Prostate gland (tissue), 2 donors: ENCODE measurements around the gene BBS9. TPM values are rescaled to one million over a fixed set of nuclear protein-coding genes. Genes with fewer than 3 reads are reported as not detected.

Experiments
- DNase-seq: peaks from one replicate; pipeline ENCODE4 v3.0.0-alpha.2; 2019; ENCODE audit warnings: low spot score
- H3K27ac ChIP-seq, 2 donors: fragments of 200-600 bp; sonication (generic); 2 replicates each; pipeline ENCODE4 v1.5.1; 2017 to 2019
- H3K27me3 ChIP-seq: fragments of 200-600 bp; sonication (generic); replicated peaks from 2 replicates; pipeline ENCODE4 v1.5.1; 2019; ENCODE audit not compliant: insufficient read depth
- H3K36me3 ChIP-seq, 2 donors: fragments of 200-600 bp; sonication (generic); 1 replicate in 1 of 2; 2 replicates in 1 of 2; pipeline versions ENCODE4 v1.5.1 to v1.8.1; 2017 to 2019
- H3K4me1 ChIP-seq: fragments of 200-600 bp; sonication (generic); replicated peaks from 2 replicates; pipeline ENCODE4 v1.5.1; 2019
- H3K4me3 ChIP-seq, 2 donors: fragments of 200-600 bp; sonication (generic); 2 replicates each; pipeline ENCODE4 v1.5.1; 2017 to 2019
- H3K9me3 ChIP-seq: fragments of 200-600 bp; sonication (generic); 2 replicates; pipeline ENCODE4 v1.5.1; 2017
- POLR2A ChIP-seq: fragments of 450-650 bp; IDR thresholded peaks from one replicate; pipeline ENCODE4 v1.6.1; 2016; ENCODE audit warnings: antibody characterized with exemption, mild to moderate bottlenecking
- POLR2AphosphoS5 ChIP-seq: sonication (generic); formaldehyde crosslinking; IDR thresholded peaks from one replicate; pipeline ENCODE4 v1.6.1; 2017; ENCODE audit warnings: antibody characterized with exemption
- WGBS: methylation state at CpG from one replicate; pipeline ENCODE4 v1.1.5; 2018; 5-methylcytosine and 5-hydroxymethylcytosine counted together
- intact Hi-C: fragments of 100-400 bp; cut with DNase I; formaldehyde crosslinking; loops from one replicate; pipeline ENCODE4 v1.14.2; 2022
- total RNA-seq, 2 donors: library from RNA; depleted of rRNA; stranded (reverse); fragments of >200 nt; gene quantifications; one replicate each; pipeline ENCODE4 v1.1.0, GENCODE V29; 2016
- TF ChIP-seq, protein P1 (sequence below), 4 experiments: fragments of 200-600 bp in 2 of 4; fragments of 450-650 bp in 2 of 4; sonication (generic) in 2 of 4; IDR thresholded peaks; 1 replicate in 3 of 4; 2 replicates in 1 of 4; pipeline ENCODE4 v1.5.1; 2016 to 2019; ENCODE audit warnings: antibody characterized with exemption in 4 of 4, mild to moderate bottlenecking in 2 of 4, moderate library complexity in 2 of 4

Gene BBS9
- total RNA-seq, 2 donors from 2014 or later: 19.6 to 36.8 TPM

DNA sequence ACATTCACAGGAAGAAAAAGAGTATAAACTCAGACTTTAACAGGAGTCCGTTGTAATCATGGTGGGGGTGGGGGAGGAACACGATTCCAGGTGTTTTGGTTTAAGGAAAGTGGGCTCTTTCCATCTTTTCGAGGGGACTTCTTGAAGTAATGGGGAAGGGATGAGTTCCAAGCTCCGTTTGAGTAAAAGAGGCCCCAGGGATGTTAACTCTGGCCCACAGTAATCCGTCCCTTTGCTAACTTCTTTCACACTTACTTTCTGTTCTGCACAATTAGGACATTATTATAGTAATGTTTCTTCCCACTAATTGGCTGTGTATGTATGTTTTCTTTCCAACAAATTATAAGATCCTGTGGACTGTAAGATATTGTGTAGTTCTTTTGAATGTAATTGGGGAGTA, 374.4 kb downstream of the BBS9 start:
- no peaks in the 10 kb centered on the region for H3K9me3 ChIP-seq
- no peak for DNase-seq
- no peaks in the 10 kb centered on the region for H3K4me1 ChIP-seq
- no peaks in the 10 kb centered on the region for H3K36me3 ChIP-seq
- no peaks in the 10 kb centered on the region for H3K27me3 ChIP-seq
- WGBS: 44% methylated on average over 5 of the region's 5 CpGs
- intact Hi-C loops: no loop called here
- H3K27ac ChIP-seq: no peak overlapping the region
- no peak overlapping the region for H3K4me3 ChIP-seq
- TF ChIP-seq POLR2AphosphoS5 (no peak), POLR2A (no peak)
- TF ChIP-seq, protein P1, sequence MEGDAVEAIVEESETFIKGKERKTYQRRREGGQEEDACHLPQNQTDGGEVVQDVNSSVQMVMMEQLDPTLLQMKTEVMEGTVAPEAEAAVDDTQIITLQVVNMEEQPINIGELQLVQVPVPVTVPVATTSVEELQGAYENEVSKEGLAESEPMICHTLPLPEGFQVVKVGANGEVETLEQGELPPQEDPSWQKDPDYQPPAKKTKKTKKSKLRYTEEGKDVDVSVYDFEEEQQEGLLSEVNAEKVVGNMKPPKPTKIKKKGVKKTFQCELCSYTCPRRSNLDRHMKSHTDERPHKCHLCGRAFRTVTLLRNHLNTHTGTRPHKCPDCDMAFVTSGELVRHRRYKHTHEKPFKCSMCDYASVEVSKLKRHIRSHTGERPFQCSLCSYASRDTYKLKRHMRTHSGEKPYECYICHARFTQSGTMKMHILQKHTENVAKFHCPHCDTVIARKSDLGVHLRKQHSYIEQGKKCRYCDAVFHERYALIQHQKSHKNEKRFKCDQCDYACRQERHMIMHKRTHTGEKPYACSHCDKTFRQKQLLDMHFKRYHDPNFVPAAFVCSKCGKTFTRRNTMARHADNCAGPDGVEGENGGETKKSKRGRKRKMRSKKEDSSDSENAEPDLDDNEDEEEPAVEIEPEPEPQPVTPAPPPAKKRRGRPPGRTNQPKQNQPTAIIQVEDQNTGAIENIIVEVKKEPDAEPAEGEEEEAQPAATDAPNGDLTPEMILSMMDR (IDR thresholded peaks at IDR 0.05): no peak

DNA sequence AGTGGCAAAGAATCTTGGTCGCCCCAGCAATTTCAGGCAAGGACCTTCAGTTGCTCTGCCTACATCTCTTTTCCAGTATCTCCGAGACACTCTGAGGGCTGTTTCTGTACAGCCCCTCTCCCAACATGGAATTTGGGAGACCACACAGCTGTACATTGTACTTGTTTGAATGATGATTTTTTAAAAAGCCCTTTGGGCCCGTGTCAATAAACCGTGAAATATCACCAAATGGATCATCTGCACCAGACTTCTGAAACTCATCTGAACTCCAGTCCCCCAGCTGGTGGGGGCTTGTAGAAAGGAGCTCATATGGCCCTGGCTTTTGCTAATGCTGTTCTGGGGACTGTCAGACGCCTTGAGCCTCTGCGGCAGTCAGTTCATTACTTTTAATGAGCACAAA, 374.9 kb downstream of the BBS9 start:
- 95% methylated on average over 6 of the region's 6 CpGs for WGBS

DNA sequence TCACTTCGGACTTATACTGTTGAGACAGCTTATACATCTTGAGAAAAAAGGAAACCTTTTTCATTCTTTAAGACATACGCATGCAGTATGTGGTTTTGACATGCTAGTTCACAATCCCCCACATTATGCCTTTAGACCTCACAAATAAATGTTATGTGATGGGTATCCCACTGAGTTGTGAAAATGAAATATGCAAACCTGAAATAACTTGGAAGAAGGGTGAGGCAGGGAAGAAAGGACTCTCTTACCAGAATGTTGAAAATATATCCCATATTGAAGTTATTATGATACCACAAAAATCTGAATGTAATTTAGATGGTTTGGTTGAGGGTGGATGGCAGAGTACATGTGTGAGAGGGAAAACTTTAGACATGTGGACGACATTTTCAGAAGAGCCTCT, 379.8 kb downstream of the BBS9 start:
- H3K36me3 ChIP-seq: no peaks in the 10 kb centered on the region
- no peaks in the 10 kb centered on the region for H3K4me1 ChIP-seq
- H3K9me3 ChIP-seq: no peaks in the 10 kb centered on the region
- no peak for DNase-seq
- no peak overlapping the region for H3K27ac ChIP-seq
- no peaks in the 10 kb centered on the region for H3K27me3 ChIP-seq
- intact Hi-C loops: no loop called here
- no peak for TF ChIP-seq POLR2AphosphoS5
- TF ChIP-seq POLR2A: no peak
- TF ChIP-seq, protein P1 (IDR thresholded peaks at IDR 0.05): no peak
- no peak overlapping the region for H3K4me3 ChIP-seq
- WGBS: 94% methylated on average over 3 of the region's 3 CpGs

More for the DNA sequence above, 374.9 kb downstream of the BBS9 start:
- TF ChIP-seq, protein P1 (IDR thresholded peaks at IDR 0.05): no peak
- Histone ChIP-seq H3K4me3 (no peak overlapping the region), H3K27ac (no peak overlapping the region), H3K36me3 (no peaks in the 10 kb centered on the region), H3K9me3 (no peaks in the 10 kb centered on the region), H3K4me1 (no peaks in the 10 kb centered on the region), H3K27me3 (no peaks in the 10 kb centered on the region)
- DNase-seq: no peak
- intact Hi-C loops: no loop called here

DNA sequence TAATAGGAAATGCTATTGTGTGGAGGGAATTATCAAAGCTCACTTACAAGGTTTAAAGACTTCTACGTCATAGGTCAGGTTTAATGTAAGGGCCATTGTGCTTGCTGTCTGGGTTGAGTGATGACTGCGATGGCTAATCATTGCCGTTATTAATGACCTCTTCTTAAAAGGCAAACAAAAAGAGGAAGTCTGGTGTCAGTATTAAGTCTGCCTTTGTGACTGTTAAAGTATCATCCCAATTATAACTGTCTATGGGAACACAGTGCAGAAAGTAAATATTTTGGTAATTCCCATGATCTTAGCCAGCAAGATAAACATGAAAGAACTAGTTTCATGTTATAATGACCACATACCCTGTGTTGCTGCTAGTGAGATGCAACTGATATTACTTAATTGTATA, 382.4 kb downstream of the BBS9 start:
- H3K36me3 ChIP-seq: no peaks in the 10 kb centered on the region
- intact Hi-C loops: no loop called here
- no peak for TF ChIP-seq POLR2A
- peak; percentile 76 for TF ChIP-seq POLR2AphosphoS5
- TF ChIP-seq, protein P1 (IDR thresholded peaks at IDR 0.05): no peak
- no peaks in the 10 kb centered on the region for H3K4me1 ChIP-seq
- H3K27me3 ChIP-seq: no peaks in the 10 kb centered on the region
- DNase-seq: no peak
- H3K27ac ChIP-seq: no peak overlapping the region
- no peak overlapping the region for H3K4me3 ChIP-seq
- WGBS: 35% methylated on average over 3 of the region's 3 CpGs
- no peaks in the 10 kb centered on the region for H3K9me3 ChIP-seq

DNA sequence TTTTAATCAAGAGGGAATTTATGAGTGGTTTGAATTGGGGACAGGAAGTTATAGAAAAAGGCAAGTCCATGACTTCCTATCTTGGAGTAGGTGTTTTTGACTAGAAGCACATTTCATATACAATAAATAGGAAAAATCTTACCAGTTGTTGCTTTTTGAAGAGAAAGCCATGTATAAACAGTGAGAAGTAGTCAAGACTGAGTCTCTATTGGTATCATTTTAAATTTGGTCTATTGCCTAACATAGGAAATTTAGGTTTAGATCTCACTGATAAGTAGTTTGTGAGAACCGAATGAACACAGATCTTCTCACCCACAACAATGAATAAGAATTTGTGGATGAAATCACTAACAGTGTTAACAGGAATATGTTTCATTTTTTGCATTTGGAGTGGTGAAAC, 387.2 kb downstream of the BBS9 start:
- intact Hi-C loops: no loop called here
- no peak for DNase-seq
- Histone ChIP-seq H3K36me3 (no peaks in the 10 kb centered on the region), H3K4me1 (no peaks in the 10 kb centered on the region), H3K4me3 (no peak overlapping the region), H3K9me3 (no peaks in the 10 kb centered on the region), H3K27ac (no peak overlapping the region), H3K27me3 (no peaks in the 10 kb centered on the region)
- TF ChIP-seq, protein P1 (IDR thresholded peaks at IDR 0.05): no peak
- TF ChIP-seq POLR2A: no peak
- no peak for TF ChIP-seq POLR2AphosphoS5
- WGBS: 55% methylated on average over 1 of the region's 1 CpG
